Measurements from ENCODE around the gene CCDC15.
"Not testable (repeated sequence)": the region's sequence is repeated elsewhere in the genome, so short reads cannot be mapped to it uniquely, and the experiment has no call there.

Gene CCDC15

GRCh38 chr11:124942466-124943253, 11.3 kb upstream of the CCDC15 start:
- DNase-seq, result no peak

- no peak for DNase-seq
Measured at GRCh38 chr11:124943254-124943616, 10.8 kb upstream of the CCDC15 start.

DNA sequence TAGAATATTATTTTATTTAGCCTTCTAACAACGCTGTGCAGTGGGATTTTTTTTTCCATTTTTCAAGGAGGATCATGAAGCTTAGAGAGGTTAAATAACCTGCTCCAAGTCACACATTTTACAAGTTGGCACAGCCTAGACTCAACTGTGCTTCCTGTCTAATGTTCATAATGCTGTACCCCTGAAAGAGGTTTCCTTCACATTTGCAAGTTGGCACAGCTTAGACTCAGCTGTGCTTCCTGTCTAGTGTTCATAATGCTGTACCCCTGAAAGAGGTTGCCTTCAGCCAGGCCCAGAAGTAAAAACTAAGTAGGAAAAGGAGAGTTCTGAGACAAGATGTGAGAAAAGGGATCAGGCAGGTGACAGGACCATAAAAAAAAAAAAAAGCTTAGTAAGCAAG, 10.3 kb upstream of the CCDC15 start:
- no peak for DNase-seq

DNA sequence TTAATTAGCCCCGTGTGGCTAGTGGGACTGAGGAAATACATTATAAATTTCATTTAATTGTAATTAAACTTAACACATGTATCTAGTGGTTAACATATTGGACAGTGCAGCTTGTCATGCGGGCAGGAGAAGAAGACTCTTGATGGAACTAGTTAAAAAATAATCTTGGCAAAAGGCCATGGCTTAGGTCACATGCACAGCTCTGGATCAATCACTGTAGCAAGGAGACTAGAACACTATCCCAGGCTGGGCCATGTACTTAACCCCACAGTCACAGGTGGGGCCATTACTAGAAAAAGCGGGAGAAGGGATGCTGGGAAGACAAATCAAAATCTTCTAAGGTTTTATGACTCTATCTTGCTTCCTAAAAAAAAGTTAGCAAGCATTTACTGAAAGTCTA, 9.4 kb upstream of the CCDC15 start:
- no peak for DNase-seq

- DNase-seq, result no peak
Measured at GRCh38 chr11:124945826-124946225, 8.2 kb upstream of the CCDC15 start.

GRCh38 chr11:124946735-124947141, 7.3 kb upstream of the CCDC15 start:
- no peak for DNase-seq

GRCh38 chr11:124950601-124951330, 3.2 kb upstream of the CCDC15 start:
- DNase-seq, result peak in 2 of 5 experiments; percentile 19 to 86

GRCh38 chr11:124951341-124951740, 2.7 kb upstream of the CCDC15 start:
- DNase-seq, result no peak

- no peak for DNase-seq
Measured at GRCh38 chr11:124954590-124954955, 571 bp downstream of the CCDC15 start.

DNA sequence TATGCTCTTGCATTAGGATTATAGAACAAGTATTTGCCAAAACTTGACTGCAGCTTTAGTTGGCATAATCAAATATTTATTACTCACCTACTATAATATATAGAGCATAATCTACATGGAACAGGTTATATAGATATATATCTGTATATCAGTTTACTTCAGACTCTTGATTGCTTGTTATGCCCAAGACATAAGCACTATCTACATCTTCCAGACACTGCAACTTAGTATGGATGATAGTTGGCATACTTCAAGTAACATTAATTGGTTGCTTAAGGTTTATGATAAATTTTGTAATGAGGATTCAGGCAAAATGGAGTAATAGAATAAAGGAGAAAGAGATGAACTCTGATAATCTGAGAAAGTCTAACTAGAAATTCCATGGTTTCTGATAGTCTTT, 1.0 kb downstream of the CCDC15 start:
- DNase-seq, result no peak

- DNase-seq, result peak in 2 of 5 experiments; percentile 31 to 78
Measured at GRCh38 chr11:124961972-124962609, 8.1 kb downstream of the CCDC15 start.

GRCh38 chr11:124968197-124968596, 14.2 kb downstream of the CCDC15 start:
- DNase-seq, result not testable (repeated sequence)

DNA sequence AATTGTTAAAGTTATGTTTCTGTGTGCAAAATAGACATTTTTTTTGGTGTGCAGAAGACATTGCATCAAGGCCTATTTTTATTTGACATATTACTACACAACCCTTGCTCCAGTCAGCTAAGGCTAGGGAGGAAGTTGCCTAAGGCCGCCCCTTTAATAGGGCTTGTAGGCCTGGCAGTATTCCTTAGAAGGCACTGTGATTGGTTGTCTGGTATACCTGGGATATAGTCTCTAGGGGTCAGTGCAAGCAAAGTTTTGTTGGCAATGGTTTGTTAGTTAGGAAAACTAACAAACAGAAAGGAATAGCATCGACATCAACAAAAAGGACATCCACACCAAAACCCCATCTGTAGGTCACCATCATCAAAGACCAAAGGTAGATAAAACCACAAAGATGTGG, 16.9 kb downstream of the CCDC15 start:
- no peak for DNase-seq

DNA sequence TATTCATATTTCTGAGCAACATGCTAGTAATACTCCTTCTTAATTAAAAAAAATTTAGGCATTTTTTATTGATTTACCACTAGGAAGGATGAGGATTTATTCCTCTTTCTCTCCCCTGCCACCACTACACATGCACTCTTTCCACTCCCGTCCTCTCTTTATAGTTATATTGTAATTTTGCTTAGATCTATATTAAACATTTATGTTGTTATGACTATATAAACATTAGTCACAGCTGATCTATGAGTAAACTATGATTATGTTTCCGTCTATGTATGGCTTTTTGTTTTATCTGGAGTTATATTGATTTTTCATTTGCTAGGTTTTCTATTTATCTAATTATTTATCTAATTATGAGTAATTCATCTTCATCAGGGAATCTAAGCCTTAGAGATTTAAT, 17.8 kb downstream of the CCDC15 start:
- DNase-seq, result no peak

DNA sequence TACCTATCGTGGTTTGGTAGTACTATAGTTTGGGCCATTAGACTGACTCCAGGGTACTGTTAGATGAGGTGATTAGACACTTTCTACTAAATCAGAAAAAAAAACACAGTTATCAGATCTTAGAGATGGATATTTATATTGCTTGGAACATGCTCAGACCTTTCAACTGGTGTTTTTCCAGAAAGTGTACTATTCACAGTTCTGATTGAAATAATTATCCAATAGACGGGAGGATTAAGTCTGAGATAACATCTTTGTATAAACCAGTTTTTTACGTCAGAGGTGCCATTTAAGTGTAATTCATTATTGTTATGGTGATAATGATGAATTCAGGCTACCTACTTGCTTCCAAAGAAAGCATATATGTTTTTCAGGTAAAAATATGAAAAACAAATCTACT, 22.5 kb downstream of the CCDC15 start:
- no peak for DNase-seq

- DNase-seq, result no peak
Measured at GRCh38 chr11:124977006-124977405, 23.0 kb downstream of the CCDC15 start.

- DNase-seq, result no peak
Measured at GRCh38 chr11:124978316-124978715, 24.3 kb downstream of the CCDC15 start.

- DNase-seq, result no peak
Measured at GRCh38 chr11:124982043-124982442, 28.0 kb downstream of the CCDC15 start.

DNA sequence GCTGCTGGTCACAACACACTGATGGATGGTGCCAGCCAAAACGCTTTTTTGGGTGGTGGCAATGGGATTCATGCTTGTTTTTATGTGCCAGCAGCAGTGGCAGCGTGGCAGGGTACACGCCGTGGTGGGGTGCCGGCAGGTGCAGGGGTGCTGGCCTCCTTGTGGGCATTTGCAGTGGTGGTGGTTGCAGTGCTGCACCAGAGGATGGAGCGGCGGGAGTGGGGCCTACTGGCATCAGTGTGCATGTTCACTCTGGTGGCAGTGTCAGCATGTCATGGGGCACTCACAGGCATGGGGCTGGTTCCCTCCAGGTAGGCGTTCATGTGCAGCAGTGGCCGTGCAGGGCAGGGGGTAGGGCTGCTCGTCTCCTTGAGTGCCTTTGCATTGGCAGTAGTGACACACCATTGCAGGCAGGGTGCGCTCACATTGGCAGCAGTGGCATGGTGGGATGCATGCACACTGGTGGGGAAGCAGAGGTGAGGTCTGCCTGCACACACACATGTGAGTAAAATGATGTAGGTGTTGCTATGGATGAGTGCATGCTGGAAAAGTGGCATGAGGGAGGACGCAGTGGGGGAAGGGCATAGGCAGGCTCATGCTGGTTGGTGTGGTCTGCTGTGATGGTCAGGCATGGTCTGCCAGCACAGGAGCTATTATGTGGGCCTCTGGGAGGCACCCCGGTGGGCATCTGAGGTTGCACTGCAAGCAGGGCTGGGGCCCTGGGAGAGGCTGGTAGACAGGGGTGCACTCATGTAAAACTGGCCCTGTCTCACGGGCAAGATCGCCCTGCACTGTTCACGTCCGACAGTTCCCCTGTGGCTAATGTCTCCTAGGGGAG, 29.9 kb downstream of the CCDC15 start:
- no peak for DNase-seq

- no peak for DNase-seq
Measured at GRCh38 chr11:124984512-124984854, 30.5 kb downstream of the CCDC15 start.

GRCh38 chr11:124987096-124987495, 33.1 kb downstream of the CCDC15 start:
- DNase-seq, result no peak

DNA sequence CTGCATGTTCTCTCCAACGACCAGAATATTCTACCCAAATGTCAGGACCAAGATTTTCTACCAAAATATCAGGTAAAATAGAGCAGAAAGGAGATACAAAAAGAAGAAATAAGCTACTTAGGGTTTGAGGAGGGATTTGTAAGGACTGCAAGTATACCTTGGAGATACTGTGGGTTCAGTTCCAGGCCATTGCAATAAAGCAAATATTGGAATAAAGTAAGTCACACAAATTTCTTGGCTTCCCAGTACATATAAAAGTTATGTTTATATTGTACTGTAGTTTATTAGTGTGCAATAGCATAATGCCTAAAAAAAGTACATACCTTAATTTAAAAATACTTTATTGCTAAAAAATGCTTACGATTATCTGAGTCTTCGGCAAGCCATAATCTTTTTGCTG, 34.1 kb downstream of the CCDC15 start:
- no peak for DNase-seq

All from T-helper 2 cell (primary cell).